ENCODE results near the gene PYROXD2.

GRCh38 chr10:98340261-98340939 is 74.6 kb downstream of the PYROXD2 start:
- TF ChIP-seq NAIF1 (CRISPR knock-in tag; IDR thresholded peaks at IDR 0.05; ENCODE audit: borderline replicate concordance) = no peak
- TF ChIP-seq CEBPB (IDR thresholded peaks at IDR 0.05; ENCODE audit: borderline replicate concordance, low read depth, low read length) = no peak
- TF ChIP-seq CTCF (CRISPR knock-in tag; IDR thresholded peaks at IDR 0.05) = no peak
- no peak for TF ChIP-seq NR2C2 (CRISPR knock-in tag; IDR thresholded peaks at IDR 0.05; ENCODE audit: borderline replicate concordance)
- TF ChIP-seq ZNF350 (CRISPR knock-in tag; IDR thresholded peaks at IDR 0.05; ENCODE audit: borderline replicate concordance, low read depth) = no peak
- TF ChIP-seq CC2D1A (CRISPR knock-in tag; IDR thresholded peaks at IDR 0.05) = no peak
